IPS DF 19.7 (cell line): ENCODE results near the gene GDF3.
"Not testable (repeated sequence)": the region's sequence is repeated elsewhere in the genome, so short reads cannot be mapped to it uniquely, and the experiment has no call there.

Source experiments
- DNase-seq: peaks from one replicate; pipeline ENCODE4 v3.0.0-alpha.2; 2013; ENCODE audit warnings: low read depth, low spot score

Gene GDF3

GRCh38 chr12:7667125-7667524 lies 28.4 kb downstream of the GDF3 start:
- DNase-seq: no peak

- DNase-seq: no peak
Measured at GRCh38 chr12:7666595-7666994, 29.0 kb downstream of the GDF3 start.

GRCh38 chr12:7661741-7662140 lies 33.8 kb downstream of the GDF3 start:
- no peak for DNase-seq

GRCh38 chr12:7656121-7656520 lies 39.5 kb downstream of the GDF3 start:
- DNase-seq: no peak

- no peak for DNase-seq
Measured at GRCh38 chr12:7650091-7650490, 45.5 kb downstream of the GDF3 start.

GRCh38 chr12:7647071-7647470 lies 48.5 kb downstream of the GDF3 start:
- DNase-seq: no peak

GRCh38 chr12:7646178-7646475 lies 49.4 kb downstream of the GDF3 start:
- DNase-seq: no peak

GRCh38 chr12:7645395-7646177 lies 50.0 kb downstream of the GDF3 start:
- DNase-seq: no peak

GRCh38 chr12:7642876-7643309 lies 52.7 kb downstream of the GDF3 start:
- no peak for DNase-seq

- no peak for DNase-seq
Measured at GRCh38 chr12:7642287-7642686, 53.3 kb downstream of the GDF3 start.

GRCh38 chr12:7640123-7640995 lies 55.2 kb downstream of the GDF3 start:
- DNase-seq: not testable (repeated sequence)
